Activated CD8-positive, alpha-beta T cell treated with anti-CD3 and anti-CD28 coated beads for 36 hours (primary cell): ENCODE results near the gene ZNF362. TPM values are rescaled to one million over a fixed set of nuclear protein-coding genes. Genes with fewer than 3 reads are reported as not detected.

Experiments used
- ATAC-seq: fragments of 200-7000 bp; cut with Tn5 transposase; one replicate; pipeline ENCODE4 v1.10.0; 2021; ENCODE audit warnings: mild to moderate bottlenecking, moderate library complexity
- CTCF ChIA-PET: fragments of 350-600 bp; sonication (Branson Sonifier 250); formaldehyde crosslinking; loops from one replicate; lab custom pipeline; 2021; ENCODE audit warnings: antibody characterized with exemption; lab: Charles Lee
- POLR2A ChIA-PET: fragments of 350-600 bp; sonication (Branson Sonifier 250); formaldehyde crosslinking; loops from one replicate; lab custom pipeline; 2021; ENCODE audit warnings: antibody characterized with exemption; lab: Charles Lee
- DNase-seq: peaks from one replicate; pipeline ENCODE4 v3.0.0-alpha.2; 2020
- H3K27ac Mint-ChIP-seq: one replicate; pipeline ENCODE4 v1.8.0; 2021; ENCODE audit warnings: mild to moderate bottlenecking, mixed read lengths
- H3K27me3 Mint-ChIP-seq: one replicate; pipeline ENCODE4 v1.8.0; 2021; ENCODE audit warnings: mixed read lengths
- H3K36me3 Mint-ChIP-seq: one replicate; pipeline ENCODE4 v1.8.0; 2021; ENCODE audit warnings: low read depth, mixed read lengths
- H3K4me1 Mint-ChIP-seq: one replicate; pipeline ENCODE4 v1.8.0; 2021; ENCODE audit warnings: low read depth, mixed read lengths
- H3K4me3 Mint-ChIP-seq: one replicate; pipeline ENCODE4 v1.8.0; 2021; ENCODE audit warnings: mild to moderate bottlenecking, moderate library complexity, mixed read lengths
- H3K9me3 Mint-ChIP-seq: one replicate; pipeline ENCODE4 v1.8.0; 2021; ENCODE audit warnings: mixed read lengths
- intact Hi-C: fragments of 100-400 bp; cut with micrococcal nuclease; formaldehyde crosslinking; loops from one replicate; pipeline ENCODE4 v1.10.0; 2022
- total RNA-seq, 2 experiments: library from RNA; stranded (reverse); gene quantifications; one replicate each; pipeline ENCODE4 v1.2.3, GENCODE V29; 2021
- TF ChIP-seq, protein P1 (sequence below): fragments of 200-600 bp; IDR thresholded peaks from one replicate; pipeline ENCODE4 v1.8.0; 2022; ENCODE audit warnings: antibody characterized with exemption, mild to moderate bottlenecking

Gene ZNF362
- total RNA-seq, 2 experiments from 2014 or later, result 5.4 to 7.8 TPM

DNA sequence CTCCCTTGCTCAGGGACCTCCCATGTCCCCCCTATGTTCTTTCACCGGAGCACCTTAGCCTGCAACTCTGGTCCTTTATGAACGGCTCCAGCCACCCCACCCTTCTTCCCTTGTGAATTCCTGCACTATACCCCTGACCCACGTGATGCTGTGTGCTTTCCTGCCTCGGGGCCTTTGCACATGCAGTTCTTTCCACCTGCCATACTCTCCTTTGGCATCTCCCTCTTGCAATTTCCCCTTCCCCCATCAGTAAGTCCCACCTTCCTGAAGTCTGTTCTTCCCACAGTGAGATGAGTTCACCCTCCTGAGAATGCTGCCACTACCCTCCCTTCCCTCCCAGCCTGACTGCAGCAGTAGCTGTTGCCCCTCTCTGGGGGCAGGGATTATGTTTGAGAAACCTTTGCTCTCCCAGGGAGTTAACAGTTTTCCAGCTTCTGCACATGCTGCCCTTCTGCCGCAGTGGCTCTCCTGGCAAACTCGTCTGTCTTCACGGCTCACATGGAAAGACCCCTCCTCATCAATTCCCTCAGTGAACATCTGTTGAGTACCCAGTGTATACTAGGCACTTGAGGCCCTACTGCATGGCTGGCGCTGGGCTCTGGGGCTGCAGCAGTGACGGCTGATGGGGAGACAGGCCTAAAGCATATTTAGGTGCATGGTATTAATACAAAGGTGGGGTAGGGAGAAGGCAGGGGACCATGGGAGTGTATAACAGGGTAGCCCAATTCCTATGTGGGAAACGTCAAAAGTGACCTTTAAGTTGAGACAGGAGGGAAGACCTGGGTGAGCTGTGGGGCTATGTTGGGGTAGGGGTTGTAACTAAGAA, 9.7 kb downstream of the ZNF362 start:
- ChIA-PET CTCF (no interaction called here), POLR2A (interaction anchor here (1.0 kb wide), 1 partner anchor 9 kb away, joined by 3 read pairs; no protein-coding TSS in a partner anchor)
- no peaks in the 10 kb centered on the region for H3K27me3 Mint-ChIP-seq
- DNase-seq, result no peak
- no peak overlapping the region for H3K4me3 Mint-ChIP-seq
- intact Hi-C loops, result no loop called here
- no peak overlapping the region for H3K27ac Mint-ChIP-seq
- H3K9me3 Mint-ChIP-seq, result no peaks in the 10 kb centered on the region
- TF ChIP-seq, protein P1, sequence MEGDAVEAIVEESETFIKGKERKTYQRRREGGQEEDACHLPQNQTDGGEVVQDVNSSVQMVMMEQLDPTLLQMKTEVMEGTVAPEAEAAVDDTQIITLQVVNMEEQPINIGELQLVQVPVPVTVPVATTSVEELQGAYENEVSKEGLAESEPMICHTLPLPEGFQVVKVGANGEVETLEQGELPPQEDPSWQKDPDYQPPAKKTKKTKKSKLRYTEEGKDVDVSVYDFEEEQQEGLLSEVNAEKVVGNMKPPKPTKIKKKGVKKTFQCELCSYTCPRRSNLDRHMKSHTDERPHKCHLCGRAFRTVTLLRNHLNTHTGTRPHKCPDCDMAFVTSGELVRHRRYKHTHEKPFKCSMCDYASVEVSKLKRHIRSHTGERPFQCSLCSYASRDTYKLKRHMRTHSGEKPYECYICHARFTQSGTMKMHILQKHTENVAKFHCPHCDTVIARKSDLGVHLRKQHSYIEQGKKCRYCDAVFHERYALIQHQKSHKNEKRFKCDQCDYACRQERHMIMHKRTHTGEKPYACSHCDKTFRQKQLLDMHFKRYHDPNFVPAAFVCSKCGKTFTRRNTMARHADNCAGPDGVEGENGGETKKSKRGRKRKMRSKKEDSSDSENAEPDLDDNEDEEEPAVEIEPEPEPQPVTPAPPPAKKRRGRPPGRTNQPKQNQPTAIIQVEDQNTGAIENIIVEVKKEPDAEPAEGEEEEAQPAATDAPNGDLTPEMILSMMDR, result no peak
- ATAC-seq, result no peak
- H3K4me1 Mint-ChIP-seq, result peaks cover 3% of the 10 kb centered on the region
- H3K36me3 Mint-ChIP-seq, result no peaks in the 10 kb centered on the region

DNA sequence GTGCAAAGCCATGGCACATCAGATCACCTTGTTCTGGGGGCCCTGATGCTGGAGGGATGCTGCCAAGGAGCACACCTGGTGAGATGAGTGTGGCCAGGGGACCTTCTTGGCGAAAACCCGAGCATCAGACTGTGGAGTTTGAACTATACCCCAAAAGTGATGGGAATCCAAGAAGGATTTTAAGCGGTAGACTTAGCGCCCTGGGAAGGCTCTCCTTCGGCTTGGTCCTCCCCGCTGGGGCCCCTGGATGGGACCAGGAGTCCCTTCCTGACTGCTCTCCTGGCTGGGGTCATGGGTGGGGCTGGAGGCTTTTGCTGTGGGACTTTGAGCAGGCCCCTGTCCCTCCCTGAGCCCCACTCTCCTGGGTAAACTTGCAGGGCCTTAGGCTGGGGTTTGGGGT, 10.5 kb downstream of the ZNF362 start:
- Mint-ChIP-seq H3K9me3 (no peaks in the 10 kb centered on the region), H3K27ac (no peak overlapping the region), H3K4me3 (no peak overlapping the region), H3K36me3 (no peaks in the 10 kb centered on the region), H3K27me3 (no peaks in the 10 kb centered on the region), H3K4me1 (peaks cover 2% of the 10 kb centered on the region)
- ChIA-PET POLR2A (interaction anchor here (1.0 kb wide), 1 partner anchor 8 kb away, joined by 3 read pairs; no protein-coding TSS in a partner anchor), CTCF (no interaction called here)
- TF ChIP-seq, protein P1, result no peak
- intact Hi-C loops, result no loop called here
- ATAC-seq (no peak), DNase-seq (no peak)

DNA sequence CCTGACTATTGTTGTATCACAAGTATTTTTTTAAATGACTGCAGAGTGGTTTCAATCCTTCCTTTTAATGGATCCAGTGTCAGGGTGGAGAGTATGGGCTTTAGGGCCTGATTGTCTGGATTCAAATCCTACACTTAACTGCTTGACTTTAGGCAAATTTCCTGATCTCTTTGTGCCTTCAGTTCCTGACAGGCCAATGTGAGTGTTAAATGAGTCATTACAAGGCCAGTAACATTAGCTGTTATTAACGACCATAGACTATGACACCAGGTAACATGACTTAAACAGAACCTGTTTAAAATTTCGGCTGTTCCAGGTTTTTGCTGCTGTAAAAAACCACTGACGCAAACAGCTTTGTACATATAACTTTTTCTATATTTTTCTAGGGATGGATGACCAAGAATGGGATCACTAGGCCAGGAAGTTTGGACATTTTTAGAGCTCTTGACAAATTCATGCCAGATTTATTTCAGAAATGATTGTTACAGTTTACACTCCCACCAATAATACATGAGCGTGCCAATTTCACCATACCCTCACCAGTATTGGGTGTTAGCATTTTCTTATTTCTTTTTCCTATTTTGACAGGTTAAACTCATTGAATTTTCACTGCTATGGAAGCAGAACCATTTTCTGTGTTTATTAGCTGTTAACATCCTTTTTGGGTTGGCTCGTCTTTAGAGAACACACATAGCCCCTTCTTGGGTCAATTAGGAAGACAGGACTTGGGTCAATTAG, 11.3 kb downstream of the ZNF362 start:
- no peaks in the 10 kb centered on the region for H3K9me3 Mint-ChIP-seq
- TF ChIP-seq, protein P1, result no peak
- H3K4me1 Mint-ChIP-seq, result peaks cover 2% of the 10 kb centered on the region
- no peak overlapping the region for H3K4me3 Mint-ChIP-seq
- DNase-seq (no peak), ATAC-seq (no peak)
- intact Hi-C loops, result no loop called here
- no peaks in the 10 kb centered on the region for H3K27me3 Mint-ChIP-seq
- no peaks in the 10 kb centered on the region for H3K36me3 Mint-ChIP-seq
- no peak overlapping the region for H3K27ac Mint-ChIP-seq
- POLR2A ChIA-PET, result no interaction called here
- CTCF ChIA-PET, result interaction anchor here (0.8 to 1.0 kb wide), 2 partner anchors 28 to 31 kb away, joined by 3 to 7 read pairs; no protein-coding TSS in a partner anchor

DNA sequence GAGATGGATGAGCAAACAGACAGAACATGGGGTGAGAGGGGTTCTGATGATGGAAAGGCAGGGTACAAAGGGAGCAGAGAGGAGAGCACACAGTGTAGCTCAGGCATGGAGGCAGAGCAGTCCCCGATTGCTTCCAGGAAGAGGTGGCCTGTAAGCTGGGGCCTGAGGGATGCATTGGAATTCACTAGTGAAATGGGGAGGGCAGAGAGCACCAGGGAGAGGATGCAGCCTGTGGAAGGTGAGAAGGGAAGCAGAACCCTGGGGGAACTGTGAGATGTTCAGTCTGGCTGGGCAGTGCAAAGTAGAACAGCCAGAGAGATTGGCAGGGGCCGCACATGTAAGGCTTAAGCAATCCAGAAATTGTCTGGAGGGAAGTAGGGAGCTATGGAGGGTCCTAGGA, 12.2 kb downstream of the ZNF362 start:
- DNase-seq (no peak), ATAC-seq (no peak)
- no peak overlapping the region for H3K27ac Mint-ChIP-seq
- no peaks in the 10 kb centered on the region for H3K36me3 Mint-ChIP-seq
- TF ChIP-seq, protein P1, result no peak
- no peaks in the 10 kb centered on the region for H3K9me3 Mint-ChIP-seq
- intact Hi-C loops, result no loop called here
- H3K4me1 Mint-ChIP-seq, result peaks cover 10% of the 10 kb centered on the region
- POLR2A ChIA-PET, result no interaction called here
- H3K27me3 Mint-ChIP-seq, result no peaks in the 10 kb centered on the region
- no peak overlapping the region for H3K4me3 Mint-ChIP-seq
- CTCF ChIA-PET, result interaction anchor here (0.8 to 1.7 kb wide), 3 partner anchors 8 to 28 kb away, joined by 3 to 7 read pairs (median 5); no protein-coding TSS in a partner anchor
